Thyroid gland (tissue), 4 donors: ENCODE measurements around the gene GOLGA3. TPM values are rescaled to one million over a fixed set of nuclear protein-coding genes. Genes with fewer than 3 reads are reported as not detected.

Source experiments
- DNase-seq, 2 donors: peaks; one replicate each; pipeline ENCODE4 v3.0.0-alpha.2; 2019
- H3K27ac ChIP-seq, 3 donors: fragments of 200-600 bp; sonication (generic); 1 replicate in 2 of 3; 2 replicates in 1 of 3; pipeline ENCODE4 v1.5.1; 2016 to 2019; ENCODE audit warnings: mild to moderate bottlenecking in 1 of 3, moderate library complexity in 1 of 3
- H3K27me3 ChIP-seq: fragments of 200-600 bp; sonication (generic); one replicate; pipeline ENCODE4 v1.5.1; 2019
- H3K36me3 ChIP-seq, 2 donors: fragments of 200-600 bp; sonication (generic); one replicate each; pipeline ENCODE4 v1.5.1; 2016 to 2019
- H3K4me1 ChIP-seq, 2 donors: fragments of 200-600 bp; sonication (generic); one replicate each; pipeline ENCODE4 v1.5.1; 2017 to 2019
- H3K4me3 ChIP-seq, 3 donors: fragments of 200-600 bp; sonication (generic); replicated peaks in 1 of 3; 1 replicate in 2 of 3; 2 replicates in 1 of 3; pipeline ENCODE4 v1.5.1; 2016; ENCODE audit warnings: mild to moderate bottlenecking in 1 of 3
- H3K9me3 ChIP-seq: fragments of 200-600 bp; sonication (generic); one replicate; pipeline ENCODE4 v1.5.1; 2017
- POLR2A ChIP-seq, 2 donors: fragments of 450-650 bp; IDR thresholded peaks; one replicate each; pipeline ENCODE4 v1.6.1; 2017; ENCODE audit warnings: antibody characterized with exemption in 2 of 2, mild to moderate bottlenecking in 2 of 2, moderate library complexity in 1 of 2
- WGBS, 2 donors: methylation state at CpG; one replicate each; pipeline ENCODE4 v1.1.5; 2017; 5-methylcytosine and 5-hydroxymethylcytosine counted together
- intact Hi-C: fragments of 100-400 bp; cut with DNase I; formaldehyde crosslinking; loops from one replicate; pipeline ENCODE4 v1.15.1; 2023
- total RNA-seq, 4 donors: library from RNA; depleted of rRNA; stranded (reverse); fragments of >200 nt; gene quantifications; one replicate each; pipeline ENCODE4 v1.2.3, GENCODE V29; 2016
- TF ChIP-seq, protein P1 (sequence below), 6 experiments: fragments of 200-600 bp in 3 of 6; fragments of 450-650 bp in 3 of 6; sonication (generic) in 3 of 6; IDR thresholded peaks; one replicate each; pipeline ENCODE4 v1.5.1; 2016 to 2019; ENCODE audit warnings: antibody characterized with exemption in 6 of 6, mild to moderate bottlenecking in 2 of 6, inconsistent platforms in 1 of 6, moderate library complexity in 1 of 6

Gene GOLGA3
- total RNA-seq, 4 donors from 2014 or later, result 73.8 to 106 (median 88.8) TPM

DNA sequence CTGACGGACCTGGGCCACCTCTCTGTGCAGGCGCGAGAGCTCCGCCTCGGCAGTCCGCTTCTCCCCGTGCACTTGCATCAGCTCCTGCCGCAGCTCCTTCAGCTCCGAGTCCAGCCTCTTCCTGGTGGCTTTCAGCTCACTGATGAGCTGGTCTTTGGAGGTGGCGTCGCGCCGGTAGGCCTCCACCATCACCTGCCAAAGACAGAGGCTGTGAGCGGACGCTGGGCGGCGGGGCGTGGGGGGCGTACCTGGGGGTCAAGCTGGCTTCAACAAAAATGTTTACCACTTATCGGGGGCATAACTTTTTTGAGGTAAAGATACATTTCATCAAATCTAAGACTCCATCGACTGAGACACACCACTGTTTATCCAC, 39.6 kb downstream of the GOLGA3 start:
- no peaks in the 10 kb centered on the region for H3K9me3 ChIP-seq
- no peak overlapping the region for H3K27ac ChIP-seq
- no peaks in the 10 kb centered on the region for H3K27me3 ChIP-seq
- intact Hi-C loops, result no loop called here
- H3K36me3 ChIP-seq, result peaks cover 45 to 60% of the 10 kb centered on the region in 2 donors
- WGBS, 2 donors, result 97 to 99% methylated on average over 14 to 21 of the region's 21 CpGs
- H3K4me1 ChIP-seq, result no peaks in the 10 kb centered on the region
- DNase-seq, result no peak
- no peak for TF ChIP-seq POLR2A (IDR thresholded peaks at IDR 0.05)
- TF ChIP-seq, protein P1, sequence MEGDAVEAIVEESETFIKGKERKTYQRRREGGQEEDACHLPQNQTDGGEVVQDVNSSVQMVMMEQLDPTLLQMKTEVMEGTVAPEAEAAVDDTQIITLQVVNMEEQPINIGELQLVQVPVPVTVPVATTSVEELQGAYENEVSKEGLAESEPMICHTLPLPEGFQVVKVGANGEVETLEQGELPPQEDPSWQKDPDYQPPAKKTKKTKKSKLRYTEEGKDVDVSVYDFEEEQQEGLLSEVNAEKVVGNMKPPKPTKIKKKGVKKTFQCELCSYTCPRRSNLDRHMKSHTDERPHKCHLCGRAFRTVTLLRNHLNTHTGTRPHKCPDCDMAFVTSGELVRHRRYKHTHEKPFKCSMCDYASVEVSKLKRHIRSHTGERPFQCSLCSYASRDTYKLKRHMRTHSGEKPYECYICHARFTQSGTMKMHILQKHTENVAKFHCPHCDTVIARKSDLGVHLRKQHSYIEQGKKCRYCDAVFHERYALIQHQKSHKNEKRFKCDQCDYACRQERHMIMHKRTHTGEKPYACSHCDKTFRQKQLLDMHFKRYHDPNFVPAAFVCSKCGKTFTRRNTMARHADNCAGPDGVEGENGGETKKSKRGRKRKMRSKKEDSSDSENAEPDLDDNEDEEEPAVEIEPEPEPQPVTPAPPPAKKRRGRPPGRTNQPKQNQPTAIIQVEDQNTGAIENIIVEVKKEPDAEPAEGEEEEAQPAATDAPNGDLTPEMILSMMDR (IDR thresholded peaks at IDR 0.05), result no peak
- H3K4me3 ChIP-seq, result no peak overlapping the region

DNA sequence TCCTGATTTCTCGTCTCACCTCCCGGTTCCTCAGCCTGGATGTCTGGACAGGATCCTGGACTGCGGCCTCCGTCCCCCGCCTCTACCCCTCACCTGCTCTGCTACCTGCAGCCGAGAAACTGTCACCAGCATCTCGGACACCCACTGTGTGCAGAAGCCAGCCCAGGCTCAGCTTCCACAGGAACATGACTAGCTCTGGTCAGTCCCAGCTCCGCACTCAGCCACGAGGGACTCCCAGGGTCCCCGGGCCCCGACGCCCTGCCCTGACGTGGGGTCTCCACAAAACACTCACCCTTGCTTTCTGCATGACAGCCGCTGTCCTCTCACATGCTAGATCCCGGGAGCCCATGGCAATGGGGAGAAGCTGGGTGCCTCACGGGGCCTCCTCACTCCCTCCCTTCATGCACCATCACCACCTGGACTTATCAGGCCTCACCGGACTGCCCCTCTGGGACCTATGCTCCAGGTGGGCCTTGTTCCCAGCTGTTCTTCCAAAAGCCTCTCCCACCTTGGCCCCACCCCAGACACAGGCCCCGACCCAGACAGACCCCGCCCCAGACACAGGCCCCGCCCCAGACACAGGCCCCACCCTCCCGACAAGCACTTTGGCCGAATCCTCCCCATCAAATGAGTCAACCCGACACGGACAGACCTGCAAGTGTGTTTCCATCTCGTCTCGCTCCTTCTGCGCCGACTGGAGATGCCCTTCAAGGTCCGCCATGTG, 40.1 kb downstream of the GOLGA3 start:
- no peak for DNase-seq
- Histone ChIP-seq H3K27me3 (no peaks in the 10 kb centered on the region), H3K36me3 (peaks cover 42 to 60% of the 10 kb centered on the region in 2 donors), H3K4me3 (no peak overlapping the region), H3K27ac (no peak overlapping the region), H3K4me1 (no peaks in the 10 kb centered on the region), H3K9me3 (no peaks in the 10 kb centered on the region)
- WGBS, 2 donors, result 97 to 98% methylated on average over 25 to 29 of the region's 29 CpGs
- TF ChIP-seq POLR2A (IDR thresholded peaks at IDR 0.05), result no peak
- TF ChIP-seq, protein P1 (IDR thresholded peaks at IDR 0.05), result no peak
- intact Hi-C loops, result no loop called here

DNA sequence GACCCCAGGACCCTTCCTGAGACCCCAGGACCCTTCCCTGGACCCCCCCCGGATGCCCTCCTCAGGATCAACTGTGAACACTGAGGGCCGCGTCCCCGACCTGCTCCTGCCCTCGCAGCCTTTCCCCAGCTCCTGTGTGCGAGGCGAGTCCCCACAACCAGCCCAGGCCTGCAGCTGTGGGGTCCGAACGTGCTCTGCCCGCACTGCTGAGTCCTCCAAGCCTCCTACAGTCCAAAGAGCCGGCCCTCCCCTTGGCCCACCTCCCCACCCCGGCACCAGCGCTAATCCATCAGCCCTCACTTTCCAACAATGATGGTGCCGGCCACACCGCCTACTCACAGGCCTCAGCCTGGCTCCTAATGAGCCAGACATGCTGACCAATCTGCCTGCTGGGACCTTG, 40.8 kb downstream of the GOLGA3 start:
- intact Hi-C loops, result no loop called here
- 96 to 97% methylated on average over 5 to 15 of the region's 15 CpGs for WGBS, 2 donors
- no peak for TF ChIP-seq POLR2A (IDR thresholded peaks at IDR 0.05)
- TF ChIP-seq, protein P1 (IDR thresholded peaks at IDR 0.05), result no peak
- Histone ChIP-seq H3K27ac (no peak overlapping the region), H3K27me3 (no peaks in the 10 kb centered on the region), H3K36me3 (peaks cover 42 to 66% of the 10 kb centered on the region in 2 donors), H3K9me3 (no peaks in the 10 kb centered on the region), H3K4me1 (no peaks in the 10 kb centered on the region), H3K4me3 (no peak overlapping the region)
- DNase-seq, result no peak

DNA sequence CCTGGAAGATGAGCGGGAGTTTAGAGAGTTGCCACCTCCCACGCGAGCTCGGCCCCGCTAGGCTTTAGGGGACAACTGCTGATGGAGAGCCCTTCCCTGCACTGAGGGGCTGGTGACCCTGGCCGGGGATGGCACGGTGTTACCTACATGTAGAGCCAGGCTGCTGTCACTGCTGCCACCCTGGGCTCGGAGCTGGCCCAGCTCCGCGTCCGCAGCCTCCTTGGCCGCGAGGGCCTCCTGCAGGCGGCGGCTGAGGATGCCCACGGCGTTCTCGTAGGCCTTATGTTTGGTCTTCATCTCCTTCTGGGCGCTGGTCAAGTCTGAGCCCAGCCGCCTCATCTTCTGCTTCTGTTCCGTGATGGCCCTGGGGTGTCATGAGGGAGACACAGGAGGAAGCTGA, 42.5 kb downstream of the GOLGA3 start:
- no peak for DNase-seq
- intact Hi-C loops, result no loop called here
- TF ChIP-seq POLR2A (IDR thresholded peaks at IDR 0.05), result no peak
- TF ChIP-seq, protein P1 (IDR thresholded peaks at IDR 0.05), result no peak
- H3K27ac ChIP-seq, result no peak overlapping the region
- WGBS, 2 donors, result 93 to 96% methylated on average over 10 to 19 of the region's 21 CpGs
- H3K27me3 ChIP-seq, result no peaks in the 10 kb centered on the region
- no peaks in the 10 kb centered on the region for H3K9me3 ChIP-seq
- H3K4me3 ChIP-seq, result no peak overlapping the region
- H3K4me1 ChIP-seq, result no peaks in the 10 kb centered on the region
- H3K36me3 ChIP-seq, result peaks cover 58 to 75% of the 10 kb centered on the region in 2 donors

DNA sequence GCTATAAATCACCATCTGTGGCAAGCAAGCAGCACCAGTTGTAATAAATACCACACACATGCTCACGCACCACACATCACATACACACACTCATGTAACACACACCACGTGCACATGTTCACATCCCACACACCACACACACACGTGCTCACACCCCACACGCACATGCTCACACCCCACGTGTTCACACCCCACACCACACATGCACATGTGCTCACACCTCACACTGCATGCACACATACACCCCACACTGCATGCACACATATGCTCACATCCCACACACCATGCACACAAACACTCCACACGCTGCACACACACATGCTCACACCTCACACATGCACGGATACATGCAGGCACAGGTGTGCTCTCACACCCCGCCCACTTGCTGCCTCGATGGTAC, 44.1 kb downstream of the GOLGA3 start:
- WGBS, 2 donors, result 90 to 93% methylated on average over 9 of the region's 9 CpGs
- no peak for DNase-seq
- Histone ChIP-seq H3K9me3 (no peaks in the 10 kb centered on the region), H3K4me1 (no peaks in the 10 kb centered on the region), H3K4me3 (no peak overlapping the region), H3K27me3 (no peaks in the 10 kb centered on the region), H3K27ac (no peak overlapping the region), H3K36me3 (peaks cover 69 to 83% of the 10 kb centered on the region in 2 donors)
- no peak for TF ChIP-seq POLR2A (IDR thresholded peaks at IDR 0.05)
- TF ChIP-seq, protein P1 (IDR thresholded peaks at IDR 0.05), result no peak
- intact Hi-C loops, result no loop called here
